Thyroid gland (tissue), 4 donors: Measurements from ENCODE around the gene HIVEP3. TPM values are rescaled to one million over a fixed set of nuclear protein-coding genes. Genes with fewer than 3 reads are reported as not detected.

Experiments used
- DNase-seq, 2 donors: peaks; one replicate each; pipeline ENCODE4 v3.0.0-alpha.2; 2019
- H3K27ac ChIP-seq, 3 donors: fragments of 200-600 bp; sonication (generic); 1 replicate in 2 of 3; 2 replicates in 1 of 3; pipeline ENCODE4 v1.5.1; 2016 to 2019; ENCODE audit warnings: mild to moderate bottlenecking in 1 of 3, moderate library complexity in 1 of 3
- H3K27me3 ChIP-seq: fragments of 200-600 bp; sonication (generic); one replicate; pipeline ENCODE4 v1.5.1; 2019
- H3K36me3 ChIP-seq, 2 donors: fragments of 200-600 bp; sonication (generic); one replicate each; pipeline ENCODE4 v1.5.1; 2016 to 2019
- H3K4me1 ChIP-seq, 2 donors: fragments of 200-600 bp; sonication (generic); one replicate each; pipeline ENCODE4 v1.5.1; 2017 to 2019
- H3K4me3 ChIP-seq, 3 donors: fragments of 200-600 bp; sonication (generic); replicated peaks in 1 of 3; 1 replicate in 2 of 3; 2 replicates in 1 of 3; pipeline ENCODE4 v1.5.1; 2016; ENCODE audit warnings: mild to moderate bottlenecking in 1 of 3
- H3K9me3 ChIP-seq: fragments of 200-600 bp; sonication (generic); one replicate; pipeline ENCODE4 v1.5.1; 2017
- POLR2A ChIP-seq, 2 donors: fragments of 450-650 bp; IDR thresholded peaks; one replicate each; pipeline ENCODE4 v1.6.1; 2017; ENCODE audit warnings: antibody characterized with exemption in 2 of 2, mild to moderate bottlenecking in 2 of 2, moderate library complexity in 1 of 2
- WGBS, 2 donors: methylation state at CpG; one replicate each; pipeline ENCODE4 v1.1.5; 2017; 5-methylcytosine and 5-hydroxymethylcytosine counted together
- intact Hi-C: fragments of 100-400 bp; cut with DNase I; formaldehyde crosslinking; loops from one replicate; pipeline ENCODE4 v1.15.1; 2023
- total RNA-seq, 4 donors: library from RNA; depleted of rRNA; stranded (reverse); fragments of >200 nt; gene quantifications; one replicate each; pipeline ENCODE4 v1.2.3, GENCODE V29; 2016
- TF ChIP-seq, protein P1 (sequence below), 6 experiments: fragments of 200-600 bp in 3 of 6; fragments of 450-650 bp in 3 of 6; sonication (generic) in 3 of 6; IDR thresholded peaks; one replicate each; pipeline ENCODE4 v1.5.1; 2016 to 2019; ENCODE audit warnings: antibody characterized with exemption in 6 of 6, mild to moderate bottlenecking in 2 of 6, inconsistent platforms in 1 of 6, moderate library complexity in 1 of 6

Gene HIVEP3
- total RNA-seq, 4 donors from 2014 or later, result 9.7 to 13.5 (median 12.5) TPM

DNA sequence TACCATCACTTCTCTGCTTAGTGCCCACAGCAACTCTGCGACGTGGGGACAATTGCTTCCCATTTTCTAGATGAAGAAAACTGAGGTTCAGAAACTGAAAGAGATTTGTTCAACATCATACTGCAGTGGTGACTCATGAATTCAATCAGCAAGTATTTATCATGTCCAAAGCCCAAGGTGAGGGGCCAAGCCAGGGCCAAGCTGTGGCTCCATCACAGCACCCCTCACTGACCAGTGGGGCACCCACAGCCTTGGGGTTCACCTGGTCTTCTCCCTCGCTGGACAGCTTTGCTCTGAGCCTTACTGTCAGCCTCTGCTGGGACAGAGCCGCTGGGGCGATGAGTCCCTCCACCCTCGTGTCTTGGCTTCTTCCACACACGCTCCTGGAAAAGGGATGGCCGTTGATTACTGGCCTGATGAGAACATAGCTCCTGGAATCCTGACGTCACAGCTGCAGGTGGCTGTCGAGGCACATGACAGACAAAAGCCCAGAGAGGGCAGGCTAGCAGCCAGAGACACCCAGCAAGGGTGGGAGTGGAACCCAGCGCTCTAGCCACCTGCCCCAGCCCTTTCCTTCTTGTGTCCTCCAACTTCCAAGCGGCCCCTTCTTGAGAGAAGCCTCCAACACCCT lies 440.5 kb downstream of the HIVEP3 start:
- no peaks in the 10 kb centered on the region for H3K27me3 ChIP-seq
- WGBS, 2 donors, result 88 to 92% methylated on average over 12 of the region's 12 CpGs
- H3K4me3 ChIP-seq, result no peak overlapping the region
- no peak for DNase-seq
- H3K36me3 ChIP-seq, result no peaks in the 10 kb centered on the region
- peaks cover 58 to 87% of the 10 kb centered on the region in 2 donors for H3K4me1 ChIP-seq
- intact Hi-C loops, result no loop called here
- peak overlapping the region in 1 of 3 donors; percentile 57 for H3K27ac ChIP-seq
- H3K9me3 ChIP-seq, result no peaks in the 10 kb centered on the region
- TF ChIP-seq POLR2A (IDR thresholded peaks at IDR 0.05), result no peak
- TF ChIP-seq, protein P1, sequence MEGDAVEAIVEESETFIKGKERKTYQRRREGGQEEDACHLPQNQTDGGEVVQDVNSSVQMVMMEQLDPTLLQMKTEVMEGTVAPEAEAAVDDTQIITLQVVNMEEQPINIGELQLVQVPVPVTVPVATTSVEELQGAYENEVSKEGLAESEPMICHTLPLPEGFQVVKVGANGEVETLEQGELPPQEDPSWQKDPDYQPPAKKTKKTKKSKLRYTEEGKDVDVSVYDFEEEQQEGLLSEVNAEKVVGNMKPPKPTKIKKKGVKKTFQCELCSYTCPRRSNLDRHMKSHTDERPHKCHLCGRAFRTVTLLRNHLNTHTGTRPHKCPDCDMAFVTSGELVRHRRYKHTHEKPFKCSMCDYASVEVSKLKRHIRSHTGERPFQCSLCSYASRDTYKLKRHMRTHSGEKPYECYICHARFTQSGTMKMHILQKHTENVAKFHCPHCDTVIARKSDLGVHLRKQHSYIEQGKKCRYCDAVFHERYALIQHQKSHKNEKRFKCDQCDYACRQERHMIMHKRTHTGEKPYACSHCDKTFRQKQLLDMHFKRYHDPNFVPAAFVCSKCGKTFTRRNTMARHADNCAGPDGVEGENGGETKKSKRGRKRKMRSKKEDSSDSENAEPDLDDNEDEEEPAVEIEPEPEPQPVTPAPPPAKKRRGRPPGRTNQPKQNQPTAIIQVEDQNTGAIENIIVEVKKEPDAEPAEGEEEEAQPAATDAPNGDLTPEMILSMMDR (IDR thresholded peaks at IDR 0.05), result no peak

DNA sequence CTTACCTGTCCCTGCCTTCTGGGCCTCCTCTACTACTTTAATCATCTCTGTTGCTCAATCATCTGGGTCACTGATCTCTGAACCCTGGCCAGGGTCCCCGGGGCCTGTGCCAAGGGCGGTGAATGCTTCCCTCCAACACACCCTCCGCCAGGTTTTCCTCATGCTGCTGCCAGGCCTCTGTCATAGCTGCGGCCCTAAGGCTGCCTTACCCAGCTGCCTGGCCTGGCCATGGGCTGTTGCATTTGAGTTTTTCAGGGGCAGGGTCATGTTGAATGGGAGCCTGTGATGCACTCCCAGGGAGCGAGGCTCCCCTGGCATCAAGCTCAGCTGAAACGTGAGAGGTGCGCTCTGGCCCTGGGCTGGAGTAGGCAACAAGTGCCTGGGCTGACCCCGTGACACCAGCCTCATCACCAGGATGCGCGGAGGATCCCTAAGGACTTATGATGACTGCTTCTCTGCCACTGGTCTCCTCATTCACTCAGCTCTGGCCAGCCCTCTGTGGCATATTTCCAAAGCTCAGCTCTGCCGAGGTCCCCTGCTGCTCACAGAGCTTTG lies 441.8 kb downstream of the HIVEP3 start:
- no peaks in the 10 kb centered on the region for H3K36me3 ChIP-seq
- H3K9me3 ChIP-seq, result no peaks in the 10 kb centered on the region
- H3K4me3 ChIP-seq, result no peak overlapping the region
- H3K27ac ChIP-seq, result peak overlapping the region; percentile 57 to 85 (median 82)
- H3K4me1 ChIP-seq, result peaks cover 44 to 74% of the 10 kb centered on the region in 2 donors
- DNase-seq, result peak; percentile 94 to 95
- TF ChIP-seq POLR2A (IDR thresholded peaks at IDR 0.05), result no peak
- TF ChIP-seq, protein P1 (IDR thresholded peaks at IDR 0.05), result no peak
- H3K27me3 ChIP-seq, result no peaks in the 10 kb centered on the region
- WGBS, 2 donors, result 32 to 55% methylated on average over 8 to 10 of the region's 11 CpGs
- intact Hi-C loops, result no loop called here

DNA sequence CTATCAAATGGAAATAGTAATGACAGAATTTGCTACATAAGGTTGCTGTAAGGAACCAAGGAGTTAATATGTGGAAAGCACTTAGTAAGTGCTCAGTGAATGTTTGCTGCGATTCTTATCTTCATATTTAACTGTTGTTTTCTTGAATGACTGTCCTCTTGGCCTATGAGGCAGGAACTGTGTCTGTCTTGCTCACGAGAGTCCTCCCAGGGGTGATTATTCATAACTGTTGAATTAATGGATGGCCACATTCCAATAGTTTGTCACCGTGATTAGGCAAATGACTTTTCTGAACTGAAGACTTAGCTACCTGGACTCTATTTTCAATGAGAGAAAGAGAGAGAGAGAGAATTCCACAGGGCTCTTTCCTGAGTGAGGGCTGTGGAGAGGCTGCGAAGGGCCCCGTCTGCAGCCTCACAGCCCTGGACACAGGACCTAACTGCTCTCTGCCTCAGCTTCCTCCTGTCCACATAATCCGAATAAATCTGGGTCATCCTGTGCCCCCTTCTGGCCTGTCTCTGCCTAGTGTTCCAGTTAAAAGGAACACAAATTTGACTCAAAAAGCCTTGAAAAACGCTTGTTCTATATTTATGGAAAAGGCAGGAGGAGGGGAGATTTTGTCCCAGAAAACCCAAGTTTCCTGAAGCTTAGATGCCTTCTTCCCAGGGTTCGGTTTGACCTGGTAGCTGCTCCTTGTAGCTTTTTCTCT lies 442.7 kb downstream of the HIVEP3 start:
- Histone ChIP-seq H3K27me3 (no peaks in the 10 kb centered on the region), H3K27ac (peak overlapping the region; percentile 71 to 85 (median 82)), H3K4me3 (no peak overlapping the region), H3K4me1 (peaks cover 44 to 68% of the 10 kb centered on the region in 2 donors), H3K36me3 (no peaks in the 10 kb centered on the region), H3K9me3 (no peaks in the 10 kb centered on the region)
- intact Hi-C loops, result no loop called here
- DNase-seq, result no peak
- TF ChIP-seq, protein P1 (IDR thresholded peaks at IDR 0.05), result no peak
- TF ChIP-seq POLR2A (IDR thresholded peaks at IDR 0.05), result no peak
- 53 to 57% methylated on average over 8 of the region's 8 CpGs for WGBS, 2 donors

DNA sequence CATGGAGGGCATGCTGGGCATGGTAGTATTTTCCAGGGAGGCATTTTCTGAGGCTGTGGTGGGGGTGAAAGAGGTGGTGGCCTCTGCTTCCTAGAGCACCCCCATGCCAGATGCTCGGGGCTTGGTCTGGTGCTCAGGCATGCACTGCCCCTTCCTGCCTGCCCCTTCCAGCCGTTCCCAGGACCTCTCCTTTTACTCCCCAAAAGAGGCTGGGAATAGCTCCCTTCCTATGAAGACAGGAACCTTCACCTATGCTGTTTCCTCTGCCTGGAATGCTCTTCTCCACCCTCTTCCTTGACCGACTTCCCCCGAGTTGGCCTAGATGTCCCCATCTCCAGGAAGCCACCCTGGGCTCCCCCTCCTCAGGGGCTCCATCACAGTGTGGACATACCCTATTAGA lies 443.4 kb downstream of the HIVEP3 start:
- Histone ChIP-seq H3K36me3 (no peaks in the 10 kb centered on the region), H3K27ac (peak overlapping the region; percentile 71 to 85 (median 82)), H3K4me1 (peaks cover 41 to 61% of the 10 kb centered on the region in 2 donors), H3K9me3 (no peaks in the 10 kb centered on the region), H3K27me3 (no peaks in the 10 kb centered on the region), H3K4me3 (no peak overlapping the region)
- 75 to 89% methylated on average over 3 to 4 of the region's 4 CpGs for WGBS, 2 donors
- intact Hi-C loops, result no loop called here
- TF ChIP-seq POLR2A (IDR thresholded peaks at IDR 0.05), result no peak
- TF ChIP-seq, protein P1 (IDR thresholded peaks at IDR 0.05), result no peak
- no peak for DNase-seq
